ENCODE measurements around the gene HSF4.

- TF ChIP-seq, protein P1, sequence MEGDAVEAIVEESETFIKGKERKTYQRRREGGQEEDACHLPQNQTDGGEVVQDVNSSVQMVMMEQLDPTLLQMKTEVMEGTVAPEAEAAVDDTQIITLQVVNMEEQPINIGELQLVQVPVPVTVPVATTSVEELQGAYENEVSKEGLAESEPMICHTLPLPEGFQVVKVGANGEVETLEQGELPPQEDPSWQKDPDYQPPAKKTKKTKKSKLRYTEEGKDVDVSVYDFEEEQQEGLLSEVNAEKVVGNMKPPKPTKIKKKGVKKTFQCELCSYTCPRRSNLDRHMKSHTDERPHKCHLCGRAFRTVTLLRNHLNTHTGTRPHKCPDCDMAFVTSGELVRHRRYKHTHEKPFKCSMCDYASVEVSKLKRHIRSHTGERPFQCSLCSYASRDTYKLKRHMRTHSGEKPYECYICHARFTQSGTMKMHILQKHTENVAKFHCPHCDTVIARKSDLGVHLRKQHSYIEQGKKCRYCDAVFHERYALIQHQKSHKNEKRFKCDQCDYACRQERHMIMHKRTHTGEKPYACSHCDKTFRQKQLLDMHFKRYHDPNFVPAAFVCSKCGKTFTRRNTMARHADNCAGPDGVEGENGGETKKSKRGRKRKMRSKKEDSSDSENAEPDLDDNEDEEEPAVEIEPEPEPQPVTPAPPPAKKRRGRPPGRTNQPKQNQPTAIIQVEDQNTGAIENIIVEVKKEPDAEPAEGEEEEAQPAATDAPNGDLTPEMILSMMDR (IDR thresholded peaks at IDR 0.05; ENCODE audit: insufficient read depth, low read length): no peak
- no peak for TF ChIP-seq SPI1 (IDR thresholded peaks at IDR 0.05; ENCODE audit: borderline replicate concordance, low read depth)
- no peak for TF ChIP-seq POLR2AphosphoS5 (IDR thresholded peaks at IDR 0.05; ENCODE audit: low read depth)
Measured at GRCh38 chr16:67161595-67162058, 2.9 kb upstream of the HSF4 start.
